Activated naive CD4-positive, alpha-beta T cell treated with anti-CD3 and anti-CD28 coated beads for 36 hours (primary cell): ENCODE data around the gene MTCH1. TPM values are rescaled to one million over a fixed set of nuclear protein-coding genes. Genes with fewer than 3 reads are reported as not detected.

ENCODE experiments used
- CTCF ChIA-PET: fragments of 350-600 bp; sonication (Branson Sonifier 250); formaldehyde crosslinking; loops from one replicate; lab custom pipeline; 2021; ENCODE audit warnings: antibody characterized with exemption; lab: Charles Lee
- DNase-seq: peaks from one replicate; pipeline ENCODE4 v3.0.0-alpha.2; 2020
- H3K27ac Mint-ChIP-seq: one replicate; pipeline ENCODE4 v1.8.0; 2021; ENCODE audit warnings: mild to moderate bottlenecking, mixed read lengths
- H3K27me3 Mint-ChIP-seq: one replicate; pipeline ENCODE4 v1.8.0; 2021; ENCODE audit warnings: low read depth, mixed read lengths
- H3K36me3 Mint-ChIP-seq: one replicate; pipeline ENCODE4 v1.8.0; 2021; ENCODE audit warnings: low read depth, mixed read lengths
- H3K4me1 Mint-ChIP-seq: one replicate; pipeline ENCODE4 v1.8.0; 2021; ENCODE audit warnings: low read depth, mixed read lengths
- H3K4me3 Mint-ChIP-seq: one replicate; pipeline ENCODE4 v1.8.0; 2021; ENCODE audit warnings: mild to moderate bottlenecking, moderate library complexity, mixed read lengths
- H3K9me3 Mint-ChIP-seq: one replicate; pipeline ENCODE4 v1.8.0; 2021; ENCODE audit warnings: mixed read lengths
- intact Hi-C: fragments of 100-400 bp; cut with micrococcal nuclease; formaldehyde crosslinking; loops from one replicate; pipeline ENCODE4 v1.15.1; 2023
- total RNA-seq, 2 experiments: library from RNA; stranded (reverse); gene quantifications; one replicate each; pipeline ENCODE4 v1.2.3, GENCODE V29; 2021

Gene MTCH1
- total RNA-seq, 2 experiments from 2014 or later, result 97.4 to 101 TPM

- no peak overlapping the region for H3K27ac Mint-ChIP-seq
- DNase-seq, result no peak
- H3K4me3 Mint-ChIP-seq, result no peak overlapping the region
- CTCF ChIA-PET, result interaction anchor here (1.2 to 1.4 kb wide), 2 partner anchors 38 to 96 kb away, joined by 4 to 5 read pairs; partner anchors contain the start of gene C6orf89
- intact Hi-C loops, result no loop called here
- H3K36me3 Mint-ChIP-seq, result peaks cover 11% of the 10 kb centered on the region
- no peaks in the 10 kb centered on the region for H3K27me3 Mint-ChIP-seq
- peaks cover 24% of the 10 kb centered on the region for H3K4me1 Mint-ChIP-seq
- no peaks in the 10 kb centered on the region for H3K9me3 Mint-ChIP-seq
These were observed 4.9 kb downstream of the MTCH1 start for GRCh38 chr6:36980876-36981619.

- Mint-ChIP-seq H3K36me3 (peaks cover 11% of the 10 kb centered on the region), H3K9me3 (no peaks in the 10 kb centered on the region), H3K27ac (peak overlapping the region; percentile 3), H3K4me1 (peaks cover 24% of the 10 kb centered on the region), H3K27me3 (no peaks in the 10 kb centered on the region), H3K4me3 (no peak overlapping the region)
- intact Hi-C loops, result no loop called here
- DNase-seq, result no peak
- CTCF ChIA-PET, result interaction anchor here (0.8 to 1.7 kb wide), 2 partner anchors 95 to 228 kb away, joined by 3 to 8 read pairs; partner anchors contain the start of gene C6orf89
These were observed 5.9 kb downstream of the MTCH1 start for GRCh38 chr6:36980129-36980528.

GRCh38 chr6:36979347-36979742, 6.7 kb downstream of the MTCH1 start:
- intact Hi-C loops, result no loop called here
- peaks cover 13% of the 10 kb centered on the region for H3K36me3 Mint-ChIP-seq

GRCh38 chr6:36978421-36979346, 7.3 kb downstream of the MTCH1 start:
- Mint-ChIP-seq H3K27me3 (no peaks in the 10 kb centered on the region), H3K4me1 (peaks cover 24% of the 10 kb centered on the region), H3K9me3 (no peaks in the 10 kb centered on the region), H3K27ac (peak overlapping the region; percentile 17), H3K36me3 (peaks cover 15% of the 10 kb centered on the region), H3K4me3 (no peak overlapping the region)
- CTCF ChIA-PET, result interaction anchor here (0.7 to 1.7 kb wide), 4 partner anchors 39 to 214 kb away, joined by 3 to 8 read pairs (median 4); partner anchors contain the start of gene C6orf89
- DNase-seq, result no peak
- intact Hi-C loops, result no loop called here

More at GRCh38 chr6:36979347-36979742, 6.7 kb downstream of the MTCH1 start:
- H3K27ac Mint-ChIP-seq, result peak overlapping the region; percentile 38
- DNase-seq, result peak; percentile 50
- CTCF ChIA-PET, result interaction anchor here (0.9 to 1.7 kb wide), 2 partner anchors 38 to 94 kb away, joined by 4 to 8 read pairs; partner anchors contain the start of gene C6orf89
- H3K4me1 Mint-ChIP-seq, result peaks cover 24% of the 10 kb centered on the region
- H3K27me3 Mint-ChIP-seq, result no peaks in the 10 kb centered on the region
- no peak overlapping the region for H3K4me3 Mint-ChIP-seq
- no peaks in the 10 kb centered on the region for H3K9me3 Mint-ChIP-seq

- Mint-ChIP-seq H3K27me3 (no peaks in the 10 kb centered on the region), H3K4me3 (no peak overlapping the region), H3K36me3 (peaks cover 16% of the 10 kb centered on the region), H3K9me3 (no peaks in the 10 kb centered on the region), H3K4me1 (peaks cover 23% of the 10 kb centered on the region), H3K27ac (no peak overlapping the region)
- intact Hi-C loops, result no loop called here
- no peak for DNase-seq
- CTCF ChIA-PET, result interaction anchor here (0.7 to 2.3 kb wide), 5 partner anchors 12 to 213 kb away, joined by 3 to 16 read pairs (median 3); no protein-coding TSS in a partner anchor
These were observed 8.5 kb downstream of the MTCH1 start for GRCh38 chr6:36977470-36977941.

- DNase-seq, result no peak
- H3K27me3 Mint-ChIP-seq, result no peaks in the 10 kb centered on the region
- H3K4me1 Mint-ChIP-seq, result peaks cover 20% of the 10 kb centered on the region
- no peaks in the 10 kb centered on the region for H3K9me3 Mint-ChIP-seq
- peaks cover 14% of the 10 kb centered on the region for H3K36me3 Mint-ChIP-seq
- intact Hi-C loops, result no loop called here
- CTCF ChIA-PET, result interaction anchor here (2.3 kb wide), 1 partner anchor 41 kb away, joined by 16 read pairs; no protein-coding TSS in a partner anchor
- H3K27ac Mint-ChIP-seq, result no peak overlapping the region
- no peak overlapping the region for H3K4me3 Mint-ChIP-seq
These were observed 9.1 kb downstream of the MTCH1 start for GRCh38 chr6:36976931-36977330.

GRCh38 chr6:36976509-36976908, 9.5 kb downstream of the MTCH1 start:
- Mint-ChIP-seq H3K27ac (no peak overlapping the region), H3K9me3 (no peaks in the 10 kb centered on the region), H3K27me3 (no peaks in the 10 kb centered on the region), H3K4me3 (no peak overlapping the region), H3K4me1 (peaks cover 16% of the 10 kb centered on the region), H3K36me3 (peaks cover 15% of the 10 kb centered on the region)
- DNase-seq, result no peak
- intact Hi-C loops, result no loop called here
- CTCF ChIA-PET, result interaction anchor here (1.2 to 2.3 kb wide), 2 partner anchors 41 to 91 kb away, joined by 3 to 16 read pairs; no protein-coding TSS in a partner anchor

- Mint-ChIP-seq H3K27ac (no peak overlapping the region), H3K27me3 (no peaks in the 10 kb centered on the region), H3K36me3 (peaks cover 17% of the 10 kb centered on the region), H3K4me3 (no peak overlapping the region), H3K9me3 (no peaks in the 10 kb centered on the region), H3K4me1 (peaks cover 15% of the 10 kb centered on the region)
- CTCF ChIA-PET, result interaction anchor here (1.0 to 2.3 kb wide), 3 partner anchors 42 to 194 kb away, joined by 3 to 16 read pairs (median 3); no protein-coding TSS in a partner anchor
- intact Hi-C loops, result no loop called here
- DNase-seq, result no peak
These were observed 10.1 kb downstream of the MTCH1 start for GRCh38 chr6:36976007-36976264.

GRCh38 chr6:36975231-36976006, 10.6 kb downstream of the MTCH1 start:
- CTCF ChIA-PET, result interaction anchor here (1.0 to 1.2 kb wide), 2 partner anchors 90 to 193 kb away, joined by 3 read pairs; no protein-coding TSS in a partner anchor
- peaks cover 10% of the 10 kb centered on the region for H3K4me1 Mint-ChIP-seq
- H3K27me3 Mint-ChIP-seq, result no peaks in the 10 kb centered on the region
- peaks cover 20% of the 10 kb centered on the region for H3K36me3 Mint-ChIP-seq
- H3K9me3 Mint-ChIP-seq, result no peaks in the 10 kb centered on the region
- no peak overlapping the region for H3K27ac Mint-ChIP-seq
- intact Hi-C loops, result no loop called here
- H3K4me3 Mint-ChIP-seq, result no peak overlapping the region
- DNase-seq, result no peak

GRCh38 chr6:36973647-36974046, 12.3 kb downstream of the MTCH1 start:
- H3K36me3 Mint-ChIP-seq, result peaks cover 24% of the 10 kb centered on the region
- no peak overlapping the region for H3K4me3 Mint-ChIP-seq
- no peak for DNase-seq
- intact Hi-C loops, result no loop called here
- CTCF ChIA-PET, result no interaction called here
- H3K9me3 Mint-ChIP-seq, result no peaks in the 10 kb centered on the region
- H3K4me1 Mint-ChIP-seq, result no peaks in the 10 kb centered on the region
- no peak overlapping the region for H3K27ac Mint-ChIP-seq
- H3K27me3 Mint-ChIP-seq, result no peaks in the 10 kb centered on the region

- peaks cover 27% of the 10 kb centered on the region for H3K36me3 Mint-ChIP-seq
- no peaks in the 10 kb centered on the region for H3K27me3 Mint-ChIP-seq
- H3K4me1 Mint-ChIP-seq, result no peaks in the 10 kb centered on the region
- H3K27ac Mint-ChIP-seq, result no peak overlapping the region
- CTCF ChIA-PET, result no interaction called here
- H3K4me3 Mint-ChIP-seq, result no peak overlapping the region
- H3K9me3 Mint-ChIP-seq, result no peaks in the 10 kb centered on the region
- DNase-seq, result no peak
- intact Hi-C loops, result no loop called here
These were observed 12.8 kb downstream of the MTCH1 start for GRCh38 chr6:36973190-36973589.
